GM12874 (cell line): ENCODE results near the gene TMEM186.

Experiments
- TF ChIP-seq, protein P1 (sequence below): IDR thresholded peaks from 2 replicates; pipeline ENCODE4 v1.5.1; 2011; ENCODE audit warnings: low read depth, mild to moderate bottlenecking, control low read depth, low read length, moderate library complexity; ENCODE audit not compliant: insufficient read depth

Gene TMEM186

DNA sequence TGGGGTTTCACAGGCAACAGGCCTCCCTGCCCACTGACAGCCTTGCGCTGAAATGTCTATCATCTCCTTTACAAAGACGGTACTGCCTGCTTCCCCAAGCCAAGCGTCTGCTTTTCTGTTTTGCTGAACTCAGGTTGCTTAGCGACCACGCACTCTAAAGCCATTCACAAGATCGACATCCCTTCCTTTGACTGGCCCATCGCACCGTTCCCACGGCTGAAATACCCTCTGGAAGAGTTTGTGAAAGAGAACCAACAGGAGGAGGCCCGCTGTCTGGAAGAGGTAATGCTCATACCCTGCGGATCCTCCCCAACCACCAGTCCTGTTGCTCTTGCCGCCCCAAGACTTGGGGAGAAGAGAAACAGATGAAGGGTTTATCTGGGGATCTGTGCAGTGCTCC, 28.7 kb downstream of the TMEM186 start:
- TF ChIP-seq, protein P1, sequence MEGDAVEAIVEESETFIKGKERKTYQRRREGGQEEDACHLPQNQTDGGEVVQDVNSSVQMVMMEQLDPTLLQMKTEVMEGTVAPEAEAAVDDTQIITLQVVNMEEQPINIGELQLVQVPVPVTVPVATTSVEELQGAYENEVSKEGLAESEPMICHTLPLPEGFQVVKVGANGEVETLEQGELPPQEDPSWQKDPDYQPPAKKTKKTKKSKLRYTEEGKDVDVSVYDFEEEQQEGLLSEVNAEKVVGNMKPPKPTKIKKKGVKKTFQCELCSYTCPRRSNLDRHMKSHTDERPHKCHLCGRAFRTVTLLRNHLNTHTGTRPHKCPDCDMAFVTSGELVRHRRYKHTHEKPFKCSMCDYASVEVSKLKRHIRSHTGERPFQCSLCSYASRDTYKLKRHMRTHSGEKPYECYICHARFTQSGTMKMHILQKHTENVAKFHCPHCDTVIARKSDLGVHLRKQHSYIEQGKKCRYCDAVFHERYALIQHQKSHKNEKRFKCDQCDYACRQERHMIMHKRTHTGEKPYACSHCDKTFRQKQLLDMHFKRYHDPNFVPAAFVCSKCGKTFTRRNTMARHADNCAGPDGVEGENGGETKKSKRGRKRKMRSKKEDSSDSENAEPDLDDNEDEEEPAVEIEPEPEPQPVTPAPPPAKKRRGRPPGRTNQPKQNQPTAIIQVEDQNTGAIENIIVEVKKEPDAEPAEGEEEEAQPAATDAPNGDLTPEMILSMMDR = no peak

DNA sequence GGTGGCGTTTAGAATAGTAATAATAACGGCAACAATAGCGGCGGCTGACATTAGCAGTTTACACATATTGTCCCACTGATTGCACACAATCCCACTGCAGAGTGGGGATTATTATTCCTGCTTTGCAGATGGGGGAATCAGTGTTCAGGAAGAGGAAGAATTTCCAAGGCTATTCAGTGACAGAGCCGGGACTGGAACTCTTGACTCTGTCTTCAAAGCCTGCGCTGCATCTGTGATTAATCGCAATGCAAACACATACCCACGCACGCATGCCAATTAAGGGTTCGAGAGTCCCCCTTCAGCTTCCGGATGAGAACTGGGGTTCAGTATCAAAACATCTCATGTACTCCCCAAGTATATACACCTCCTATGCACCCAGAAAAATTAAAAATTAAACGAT, 29.2 kb downstream of the TMEM186 start:
- TF ChIP-seq, protein P1 = no peak

DNA sequence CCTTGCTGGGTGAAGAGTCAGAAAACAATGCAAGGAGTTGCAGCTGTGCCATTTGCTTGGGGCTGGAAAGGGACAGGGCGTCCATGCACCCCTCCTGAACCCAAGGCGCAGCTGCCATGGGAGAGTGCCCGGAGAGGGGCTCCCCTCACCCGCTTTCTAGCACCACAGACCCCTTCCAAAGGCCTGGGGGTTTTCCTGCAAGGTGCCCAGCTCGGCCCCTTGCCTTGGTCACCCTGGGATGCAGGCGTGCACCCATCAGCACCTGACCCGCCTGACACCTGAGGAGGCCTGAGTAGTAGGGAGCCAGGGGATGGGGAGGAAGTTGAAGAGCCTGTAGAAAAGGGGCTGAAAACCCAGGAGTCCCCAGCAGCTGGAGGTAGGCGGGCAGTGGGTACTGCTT, 30.3 kb downstream of the TMEM186 start:
- TF ChIP-seq, protein P1 = no peak

DNA sequence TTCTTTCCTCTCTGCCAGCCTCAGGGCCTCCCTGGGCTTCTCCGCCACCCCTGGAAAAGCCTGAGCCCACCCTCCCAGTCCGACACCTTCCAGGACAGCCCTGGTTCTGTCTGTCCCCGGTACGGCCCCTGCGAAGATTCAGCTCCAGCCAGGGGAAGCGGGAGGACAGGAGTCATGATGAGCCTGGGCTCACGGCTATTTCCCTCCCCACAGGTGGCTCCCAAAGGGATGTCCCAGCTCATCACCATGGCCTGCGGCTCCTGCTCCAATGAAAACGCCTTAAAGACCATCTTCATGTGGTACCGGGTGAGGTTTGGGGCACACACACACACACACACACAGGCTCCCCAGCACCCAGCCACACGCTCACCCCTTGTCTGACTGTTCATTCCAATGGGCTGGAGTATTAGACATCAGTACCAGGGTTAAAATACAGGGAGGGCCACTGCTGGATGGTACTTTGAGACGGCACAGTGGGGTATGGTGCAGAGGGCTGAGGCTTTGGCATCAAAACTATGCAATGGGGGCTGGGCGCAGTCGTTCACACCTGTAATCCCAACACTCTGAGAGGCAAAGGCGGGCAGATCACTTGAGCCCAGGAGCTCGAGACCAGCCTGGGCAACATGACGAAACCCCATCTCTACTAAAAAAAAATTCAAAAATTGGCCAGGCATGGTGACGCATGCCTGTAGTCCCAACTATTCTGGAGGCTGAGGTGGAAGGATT, 32.8 kb downstream of the TMEM186 start:
- TF ChIP-seq, protein P1 = no peak

DNA sequence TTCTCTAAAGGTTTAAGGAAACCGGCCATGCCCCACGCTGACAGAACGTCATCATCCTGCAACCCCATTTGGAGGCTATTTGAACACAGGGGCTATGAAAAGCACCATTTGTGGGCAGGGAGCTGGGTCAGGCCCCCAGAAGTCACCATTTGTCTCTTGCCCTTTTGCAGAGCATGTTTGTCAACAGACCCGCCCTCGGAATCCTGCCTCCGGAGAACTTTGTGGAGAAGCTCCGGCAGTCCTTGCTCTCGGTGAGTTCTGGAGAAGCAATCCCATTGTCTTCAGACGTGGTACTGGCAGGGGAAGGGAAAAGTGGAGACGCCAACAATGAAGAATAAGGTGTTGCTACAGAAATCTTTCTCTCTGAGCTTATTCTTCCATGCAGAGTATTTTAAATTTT, 33.5 kb downstream of the TMEM186 start:
- TF ChIP-seq, protein P1 = no peak

DNA sequence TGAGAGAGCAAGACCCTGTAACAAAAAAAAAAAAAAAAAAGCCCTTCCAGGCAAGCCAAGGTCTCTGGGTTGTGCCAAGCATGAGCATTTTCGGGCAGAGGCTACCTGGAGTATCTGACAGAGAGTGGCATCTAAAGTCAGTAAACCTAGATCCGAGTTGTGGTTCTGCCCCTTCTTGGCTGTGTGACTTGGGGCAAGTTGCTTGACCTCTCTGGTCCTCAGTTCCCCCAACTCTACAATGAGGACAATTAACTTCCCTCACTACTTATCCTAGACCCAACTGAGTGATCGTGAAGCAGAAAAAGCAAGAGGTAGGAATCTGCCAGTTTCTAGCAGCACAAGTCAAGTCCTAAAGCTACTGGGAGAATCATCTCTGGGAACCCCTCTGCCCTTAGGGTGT, 34.4 kb downstream of the TMEM186 start:
- TF ChIP-seq, protein P1 = no peak

DNA sequence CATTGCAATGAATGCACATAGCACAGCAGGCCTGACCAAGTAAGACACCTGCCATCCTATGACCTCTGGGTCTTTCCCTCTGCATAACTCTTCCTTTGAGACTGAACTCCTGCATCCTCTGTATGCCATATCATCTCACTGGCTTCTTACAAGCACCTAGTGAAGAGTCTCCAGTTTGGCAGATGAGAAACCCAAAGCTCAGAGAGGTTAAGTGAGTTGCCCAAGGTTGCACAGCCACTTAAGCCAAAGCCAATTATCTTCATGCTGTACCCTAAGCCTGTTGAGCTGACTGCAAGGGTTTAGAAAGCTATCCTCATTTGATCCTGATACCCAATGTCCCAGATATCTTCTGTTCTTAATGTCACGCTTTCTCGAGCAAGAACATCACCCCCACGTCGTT, 35.2 kb downstream of the TMEM186 start:
- TF ChIP-seq, protein P1 = no peak
